Fibroblast of skin of abdomen (primary cell): ENCODE results near the gene MYZAP. TPM values are rescaled to one million over a fixed set of nuclear protein-coding genes. Genes with fewer than 3 reads are reported as not detected.

ENCODE experiments used
- DNase-seq: peaks from one replicate; pipeline ENCODE4 v3.0.0-alpha.2; 2013
- polyA plus RNA-seq, 2 experiments: library from polyadenylated mRNA; unstranded; fragments of 120-200 nt; gene quantifications; one replicate each; pipeline ENCODE4 v1.2.1, GENCODE V29; 2013; ENCODE audit not compliant: insufficient read length in 2 of 2

The MYZAP gene
- polyA plus RNA-seq (2013, experiment 1 of 2; ENCODE audit: insufficient read length) = not detected
- not detected for polyA plus RNA-seq (2013, experiment 2 of 2; ENCODE audit: insufficient read length)

GRCh38 chr15:57591822-57592367 lies at the start of gene MYZAP:
MYZAP (plus strand) TSS chr15:57591904; CDS start chr15:57592035, 131 bp downstream.
- no peak for DNase-seq

GRCh38 chr15:57542505-57542817 lies 49.2 kb upstream of the MYZAP start:
- DNase-seq = no peak

GRCh38 chr15:57544848-57545480 lies 46.7 kb upstream of the MYZAP start:
- no peak for DNase-seq

- no peak for DNase-seq
Measured at GRCh38 chr15:57545995-57546394, 45.7 kb upstream of the MYZAP start.

GRCh38 chr15:57547243-57547755 lies 44.4 kb upstream of the MYZAP start:
- no peak for DNase-seq

- no peak for DNase-seq
Measured at GRCh38 chr15:57548351-57548750, 43.4 kb upstream of the MYZAP start.

- no peak for DNase-seq
Measured at GRCh38 chr15:57548835-57549234, 42.9 kb upstream of the MYZAP start.

GRCh38 chr15:57549935-57550334 lies 41.8 kb upstream of the MYZAP start:
- DNase-seq = no peak

- no peak for DNase-seq
Measured at GRCh38 chr15:57550640-57551039, 41.1 kb upstream of the MYZAP start.

GRCh38 chr15:57551715-57552677 lies 39.7 kb upstream of the MYZAP start:
- DNase-seq = peak; percentile 89

- no peak for DNase-seq
Measured at GRCh38 chr15:57552678-57553334, 38.9 kb upstream of the MYZAP start.

- DNase-seq = no peak
Measured at GRCh38 chr15:57553526-57553925, 38.2 kb upstream of the MYZAP start.

GRCh38 chr15:57554063-57554811 lies 37.5 kb upstream of the MYZAP start:
- no peak for DNase-seq

- DNase-seq = no peak
Measured at GRCh38 chr15:57554812-57555179, 36.9 kb upstream of the MYZAP start.

- no peak for DNase-seq
Measured at GRCh38 chr15:57555270-57555669, 36.4 kb upstream of the MYZAP start.

- no peak for DNase-seq
Measured at GRCh38 chr15:57556040-57556439, 35.7 kb upstream of the MYZAP start.

GRCh38 chr15:57557267-57557666 lies 34.4 kb upstream of the MYZAP start:
- DNase-seq = no peak

- no peak for DNase-seq
Measured at GRCh38 chr15:57557810-57558209, 33.9 kb upstream of the MYZAP start.

- peak; percentile 25 for DNase-seq
Measured at GRCh38 chr15:57559875-57560274, 31.8 kb upstream of the MYZAP start.

- peak; percentile 61 for DNase-seq
Measured at GRCh38 chr15:57561041-57561711, 30.5 kb upstream of the MYZAP start.

- DNase-seq = no peak
Measured at GRCh38 chr15:57562196-57562769, 29.4 kb upstream of the MYZAP start.
